GM19324 (cell line): ENCODE results near the gene GALNT16.
"Not testable (repeated sequence)": the region's sequence is repeated elsewhere in the genome, so short reads cannot be mapped to it uniquely, and the experiment has no call there.

Experiments
- ATAC-seq: cut with Tn5 transposase; IDR thresholded peaks from one replicate; pipeline ENCODE4 v1.9.1; 2021; ENCODE audit warnings: mild to moderate bottlenecking, moderate library complexity; ENCODE audit not compliant: unreplicated experiment, low FRiP score

GALNT16 gene

DNA sequence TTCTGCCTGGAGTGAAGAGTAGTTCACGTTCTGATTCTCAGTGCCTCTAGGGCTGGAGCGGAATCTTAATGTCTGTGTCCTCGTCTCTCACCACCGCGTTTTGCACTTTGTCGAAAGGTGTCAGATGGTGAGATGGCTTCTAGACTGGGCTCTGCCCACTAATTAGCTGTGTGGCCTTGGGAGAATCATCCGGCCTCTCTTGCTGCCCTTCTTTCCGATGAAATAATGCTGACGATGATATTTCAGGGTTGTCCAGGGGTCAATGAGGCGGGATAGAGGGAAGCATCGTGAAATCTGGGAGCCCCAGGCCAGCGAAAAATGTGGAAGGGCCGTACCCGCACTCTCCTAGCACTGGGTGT, 811 bp upstream of the GALNT16 start:
- no peak for ATAC-seq

DNA sequence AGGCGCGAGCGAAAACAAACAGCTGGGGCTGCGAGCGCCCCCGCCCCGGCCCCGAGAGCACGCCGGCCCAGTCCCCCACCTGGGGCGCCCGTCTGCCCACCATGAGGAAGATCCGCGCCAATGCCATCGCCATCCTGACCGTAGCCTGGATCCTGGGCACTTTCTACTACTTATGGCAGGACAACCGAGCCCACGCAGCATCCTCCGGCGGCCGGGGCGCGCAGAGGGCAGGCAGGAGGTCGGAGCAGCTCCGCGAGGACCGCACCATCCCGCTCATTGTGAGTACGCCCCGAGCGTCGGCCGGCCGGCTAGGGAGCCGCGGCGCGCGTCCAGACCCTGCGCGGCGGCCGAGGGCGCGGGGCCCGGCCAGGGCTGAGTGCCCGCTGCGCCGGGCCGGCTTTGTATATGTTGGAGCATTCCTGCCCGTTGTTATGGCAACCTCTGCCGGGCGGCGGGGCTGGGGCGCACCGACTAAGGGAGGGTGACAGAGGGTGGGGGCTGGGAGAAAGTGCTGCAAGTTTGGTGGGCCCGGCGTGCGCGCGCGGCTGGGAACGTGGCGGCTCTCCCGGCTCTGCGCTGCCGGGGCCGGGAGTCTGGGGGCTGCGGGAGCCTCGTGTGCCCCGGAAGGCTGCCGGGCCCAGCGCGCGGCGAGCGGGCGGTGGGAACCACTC, 367 bp downstream of the GALNT16 start:
- no peak for ATAC-seq

- no peak for ATAC-seq
These were observed 1.1 kb downstream of the GALNT16 start for GRCh38 chr14:69260861-69261564.

GRCh38 chr14:69261761-69262331, 1.9 kb downstream of the GALNT16 start:
- ATAC-seq, result no peak

GRCh38 chr14:69262516-69262915, 2.6 kb downstream of the GALNT16 start:
- ATAC-seq, result no peak

DNA sequence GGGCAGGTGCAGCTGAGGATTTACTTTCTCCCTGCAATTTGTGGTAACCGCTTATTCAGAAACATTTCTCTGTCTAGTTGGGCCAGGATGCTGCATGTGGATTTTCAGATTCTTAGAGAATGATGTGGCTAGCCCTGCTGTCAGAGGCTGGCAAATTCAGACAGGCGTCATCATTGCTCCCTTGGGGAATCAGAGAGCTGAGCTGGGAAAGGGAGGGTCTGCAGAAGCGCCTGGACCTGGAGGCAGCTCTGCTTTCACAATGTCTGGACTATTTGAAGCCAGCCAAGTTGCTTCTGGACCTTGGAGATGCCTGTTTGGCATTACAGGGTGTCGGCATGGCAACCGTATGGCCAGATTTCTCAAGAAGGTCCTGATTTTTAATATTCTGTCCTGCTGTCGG, 3.4 kb downstream of the GALNT16 start:
- no peak for ATAC-seq

GRCh38 chr14:69263771-69264170, 3.8 kb downstream of the GALNT16 start:
- ATAC-seq, result no peak

DNA sequence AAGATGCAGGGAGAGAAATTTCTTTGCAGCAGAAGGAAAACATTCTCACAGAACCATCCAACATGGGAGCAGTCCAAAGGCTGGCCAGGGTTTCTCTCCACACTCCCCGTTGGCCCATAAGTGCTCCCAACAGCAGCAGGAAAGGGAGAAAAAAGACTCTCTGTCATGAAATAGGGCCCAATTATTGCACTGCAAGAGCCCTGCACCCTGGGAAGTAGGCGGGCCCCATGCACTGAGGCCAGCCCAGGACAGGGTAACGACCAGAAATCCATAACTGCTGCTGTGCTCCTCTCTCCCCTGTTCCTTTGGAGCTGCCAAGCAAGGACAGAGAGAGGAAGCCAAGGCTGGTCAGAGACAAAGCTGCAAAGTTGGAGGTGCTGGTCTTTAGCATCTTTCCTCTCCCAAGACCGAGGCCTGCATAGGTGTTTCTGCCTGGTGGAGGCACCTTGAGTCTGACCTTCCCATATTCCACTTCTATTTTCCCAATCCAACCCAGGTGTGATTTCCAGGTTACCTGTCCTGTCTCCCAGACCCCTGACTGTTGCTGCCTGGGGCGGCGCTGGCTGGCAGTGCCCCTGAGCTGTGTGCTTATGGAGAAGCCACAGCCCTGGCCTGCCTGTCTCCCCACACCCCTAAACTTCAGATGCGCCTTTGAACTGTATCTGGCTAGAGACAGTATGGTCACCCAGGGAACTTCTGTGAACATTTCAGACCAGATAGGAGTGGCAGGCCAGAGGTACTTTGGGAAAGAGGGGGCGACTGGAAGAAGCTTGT, 6.8 kb downstream of the GALNT16 start:
- ATAC-seq, result no peak

- no peak for ATAC-seq
These were observed 7.5 kb downstream of the GALNT16 start for GRCh38 chr14:69267492-69267891.

DNA sequence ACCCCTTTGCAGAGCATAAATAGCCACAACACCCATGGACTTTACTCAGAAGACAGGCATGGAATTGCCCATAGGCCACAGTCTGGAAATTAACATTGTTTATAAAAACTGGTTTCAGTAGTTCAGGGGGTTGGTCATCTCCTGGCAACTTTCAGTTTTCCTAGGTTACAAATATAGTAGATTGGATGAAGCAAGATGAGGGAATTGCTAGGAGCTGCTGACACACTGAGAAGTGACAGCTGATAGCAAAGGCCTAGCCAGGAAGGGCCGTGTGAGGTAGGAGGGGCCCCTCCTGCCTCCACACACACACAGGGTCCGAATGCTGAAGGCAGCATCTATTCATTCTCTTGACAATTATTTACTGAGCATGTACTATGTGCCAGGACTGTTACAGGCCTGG, 8.3 kb downstream of the GALNT16 start:
- ATAC-seq, result no peak

- no peak for ATAC-seq
These were observed 8.8 kb downstream of the GALNT16 start for GRCh38 chr14:69268763-69269162.

DNA sequence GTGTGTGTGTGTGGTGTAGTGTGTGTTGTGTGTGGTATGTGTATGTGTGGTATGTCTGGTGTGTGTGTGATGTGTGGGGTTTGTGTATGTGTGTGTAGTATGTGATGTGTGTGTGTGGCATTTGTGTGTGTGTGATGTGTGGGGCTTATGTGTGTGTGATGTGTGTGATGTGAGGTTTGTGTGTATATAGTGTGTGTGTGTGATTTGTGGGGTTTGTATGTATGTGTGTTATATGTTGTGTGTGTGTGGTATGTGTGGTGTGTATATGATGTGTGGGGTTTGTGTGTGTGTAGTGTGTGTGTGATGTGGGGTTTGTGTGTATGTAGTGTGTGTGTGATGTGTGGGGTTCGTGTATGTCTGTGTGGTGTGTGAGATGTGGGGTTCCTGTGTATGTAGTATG, 9.4 kb downstream of the GALNT16 start:
- no peak for ATAC-seq

- ATAC-seq, result no peak
These were observed 10.1 kb downstream of the GALNT16 start for GRCh38 chr14:69270097-69270496.

GRCh38 chr14:69270795-69271708, 11.1 kb downstream of the GALNT16 start:
- no peak for ATAC-seq

DNA sequence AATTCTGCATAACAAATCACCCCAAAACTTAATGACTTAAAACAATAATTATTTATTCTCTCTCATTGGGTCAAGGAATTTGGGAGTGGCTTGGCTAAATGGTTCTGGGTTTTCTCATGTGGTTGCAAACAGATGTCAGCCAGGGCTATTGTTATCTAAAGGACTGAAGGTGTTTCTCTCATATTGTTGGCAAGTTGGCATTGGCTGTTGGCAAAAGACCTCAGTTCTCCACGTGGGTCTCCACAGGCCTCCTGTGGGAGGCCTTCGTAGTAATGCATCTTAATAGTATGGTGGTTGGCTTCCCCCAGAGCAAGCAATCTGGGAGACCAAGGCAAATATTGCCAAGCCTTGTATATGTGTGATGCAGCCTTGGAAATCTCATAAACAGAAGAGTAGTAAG, 14.4 kb downstream of the GALNT16 start:
- ATAC-seq, result no peak

- no peak for ATAC-seq
These were observed 15.4 kb downstream of the GALNT16 start for GRCh38 chr14:69275331-69275730.

GRCh38 chr14:69277356-69277755, 17.4 kb downstream of the GALNT16 start:
- not testable (repeated sequence) for ATAC-seq

- no peak for ATAC-seq
These were observed 20.9 kb downstream of the GALNT16 start for GRCh38 chr14:69280746-69281291.

GRCh38 chr14:69281450-69282169, 21.7 kb downstream of the GALNT16 start:
- ATAC-seq, result no peak
